Gastrocnemius medialis (tissue), 4 donors: ENCODE measurements around the gene PPFIA1. TPM values are rescaled to one million over a fixed set of nuclear protein-coding genes. Genes with fewer than 3 reads are reported as not detected.

Experiments used
- ATAC-seq, 2 donors: fragments of 150-250 bp; one replicate each; pipeline ENCODE4 v1.9.1; 2016
- DNase-seq, 2 donors: peaks; one replicate each; pipeline ENCODE4 v3.0.0-alpha.2; 2019
- H3K27ac ChIP-seq, 4 donors: fragments of 200-600 bp; sonication (generic); 1 replicate in 1 of 4; 2 replicates in 3 of 4; pipeline ENCODE4 v1.5.1; 2016 to 2018; ENCODE audit warnings: mild to moderate bottlenecking in 2 of 4, moderate library complexity in 1 of 4
- H3K27me3 ChIP-seq, 3 donors: fragments of 200-600 bp; sonication (generic) in 2 of 3; 1 replicate in 1 of 3; 2 replicates in 2 of 3; pipeline versions ENCODE4 v1.5.1 to v1.6.0; 2016 to 2019; ENCODE audit warnings: mild to moderate bottlenecking in 1 of 3, moderate library complexity in 1 of 3
- H3K36me3 ChIP-seq, 2 donors: fragments of 200-600 bp; sonication (generic) in 1 of 2; one replicate each; pipeline ENCODE4 v1.5.1; 2017 to 2018
- H3K4me1 ChIP-seq, 2 donors: fragments of 200-600 bp; sonication (generic) in 1 of 2; one replicate each; pipeline ENCODE4 v1.5.1; 2016 to 2017; ENCODE audit warnings: mild to moderate bottlenecking in 2 of 2
- H3K4me3 ChIP-seq, 4 donors: fragments of 200-600 bp; sonication (generic) in 3 of 4; 1 replicate in 1 of 4; 2 replicates in 3 of 4; pipeline ENCODE4 v1.5.1; 2016 to 2019; ENCODE audit warnings: mild to moderate bottlenecking in 2 of 4
- H3K9me3 ChIP-seq, 3 donors: fragments of 200-600 bp; sonication (generic) in 2 of 3; 1 replicate in 1 of 3; 2 replicates in 2 of 3; pipeline ENCODE4 v1.5.1; 2016 to 2019
- CTCF ChIP-seq, 5 experiments: fragments of 450-650 bp in 3 of 5; fragments of 200-600 bp in 2 of 5; sonication (generic) in 2 of 5; IDR thresholded peaks in 4 of 5; conservative IDR thresholded peaks in 1 of 5; 1 replicate in 4 of 5; 2 replicates in 1 of 5; pipeline ENCODE4 v1.5.1; 2016 to 2019; ENCODE audit warnings: antibody characterized with exemption in 5 of 5, mild to moderate bottlenecking in 3 of 5, moderate library complexity in 3 of 5
- POLR2A ChIP-seq, 2 donors: fragments of 450-650 bp; IDR thresholded peaks; one replicate each; pipeline ENCODE4 v1.6.1; 2017; ENCODE audit warnings: antibody characterized with exemption in 2 of 2, mild to moderate bottlenecking in 2 of 2, moderate library complexity in 2 of 2
- in situ Hi-C, 4 donors: fragments of 200-750 bp; cut with MboI; loops; one replicate each; pipeline versions ENCODE4 v1.15.0 to v1.8.0; 2017; ENCODE audit warnings: low sequenced_read_pairs in 4 of 4
- intact Hi-C: fragments of 100-400 bp; cut with DNase I; formaldehyde crosslinking; loops from one replicate; pipeline ENCODE4 v1.15.1; 2023; ENCODE audit warnings: low total_unique reads
- total RNA-seq, 4 donors: library from RNA; depleted of rRNA; stranded (reverse); fragments of >200 nt; gene quantifications; one replicate each; pipeline versions ENCODE4 v1.1.0 to v1.2.3, GENCODE V29; 2016

The PPFIA1 gene
- total RNA-seq, 4 donors from 2014 or later: 36.3 to 90.6 (median 46.0) TPM

GRCh38 chr11:70325824-70326223 lies 55.3 kb downstream of the PPFIA1 start:
- Histone ChIP-seq H3K4me3 (no peak overlapping the region), H3K27me3 (no peaks in the 10 kb centered on the region), H3K4me1 (peaks cover 12 to 22% of the 10 kb centered on the region in 2 donors), H3K27ac (peak overlapping the region; percentile 40 to 68 (median 58)), H3K36me3 (peaks cover 0 to 52% of the 10 kb centered on the region in 2 donors), H3K9me3 (no peaks in the 10 kb centered on the region)
- TF ChIP-seq POLR2A (IDR thresholded peaks at IDR 0.05) (no peak), CTCF (IDR thresholded peaks at IDR 0.05 in 4 of 5, conservative IDR thresholded peaks at IDR 0.05 in 1 of 5) (no peak)
- in situ Hi-C loops (no loop called here), intact Hi-C loops (loop anchor here (2.0 kb wide), 1 partner anchor 55 kb away; the partner anchor contains the start of gene PPFIA1)
- DNase-seq (no peak), ATAC-seq (no peak)

GRCh38 chr11:70326365-70326811 lies 55.9 kb downstream of the PPFIA1 start:
- in situ Hi-C loops: no loop called here
- TF ChIP-seq POLR2A (IDR thresholded peaks at IDR 0.05) (no peak), CTCF (IDR thresholded peaks at IDR 0.05 in 4 of 5, conservative IDR thresholded peaks at IDR 0.05 in 1 of 5) (no peak)
- peak; percentile 80 to 87 for ATAC-seq
- peak overlapping the region; percentile 40 to 68 (median 58) for H3K27ac ChIP-seq
- no peak overlapping the region for H3K4me3 ChIP-seq
- DNase-seq: peak; percentile 10 to 35
- H3K36me3 ChIP-seq: peaks cover 0 to 58% of the 10 kb centered on the region in 2 donors
- H3K4me1 ChIP-seq: peaks cover 12 to 22% of the 10 kb centered on the region in 2 donors
- no peaks in the 10 kb centered on the region for H3K27me3 ChIP-seq
- intact Hi-C loops: loop anchor here (2.0 kb wide), 1 partner anchor 56 kb away; the partner anchor contains the start of gene PPFIA1
- no peaks in the 10 kb centered on the region for H3K9me3 ChIP-seq

GRCh38 chr11:70326833-70327232 lies 56.3 kb downstream of the PPFIA1 start:
- in situ Hi-C loops: no loop called here
- H3K9me3 ChIP-seq: no peaks in the 10 kb centered on the region
- no peak overlapping the region for H3K4me3 ChIP-seq
- TF ChIP-seq POLR2A (IDR thresholded peaks at IDR 0.05) (no peak), CTCF (IDR thresholded peaks at IDR 0.05 in 4 of 5, conservative IDR thresholded peaks at IDR 0.05 in 1 of 5) (no peak)
- peak overlapping the region; percentile 40 to 68 (median 58) for H3K27ac ChIP-seq
- H3K36me3 ChIP-seq: peaks cover 0 to 62% of the 10 kb centered on the region in 2 donors
- peaks cover 12 to 22% of the 10 kb centered on the region in 2 donors for H3K4me1 ChIP-seq
- no peak for ATAC-seq
- intact Hi-C loops: loop anchor here (2.0 kb wide), 1 partner anchor 56 kb away; the partner anchor contains the start of gene PPFIA1
- H3K27me3 ChIP-seq: no peaks in the 10 kb centered on the region
- no peak for DNase-seq

GRCh38 chr11:70327717-70328116 lies 57.2 kb downstream of the PPFIA1 start:
- no peak overlapping the region for H3K27ac ChIP-seq
- in situ Hi-C loops: no loop called here

More at GRCh38 chr11:70327717-70328116, 57.2 kb downstream of the PPFIA1 start:
- intact Hi-C loops: loop anchor here (2.0 kb wide), 1 partner anchor 57 kb away; the partner anchor contains the start of gene PPFIA1
- peaks cover 12 to 22% of the 10 kb centered on the region in 2 donors for H3K4me1 ChIP-seq
- ATAC-seq: no peak
- H3K4me3 ChIP-seq: no peak overlapping the region
- no peaks in the 10 kb centered on the region for H3K9me3 ChIP-seq
- H3K36me3 ChIP-seq: peaks cover 0 to 70% of the 10 kb centered on the region in 2 donors
- no peaks in the 10 kb centered on the region for H3K27me3 ChIP-seq
- no peak for TF ChIP-seq POLR2A (IDR thresholded peaks at IDR 0.05)
- no peak for TF ChIP-seq CTCF (IDR thresholded peaks at IDR 0.05 in 4 of 5, conservative IDR thresholded peaks at IDR 0.05 in 1 of 5)
- no peak for DNase-seq
